ENCODE results near the gene SLC25A47. TPM values are rescaled to one million over a fixed set of nuclear protein-coding genes. Genes with fewer than 3 reads are reported as not detected.
A peak's percentile ranks its signal among the peaks of the same experiment; 100 is the strongest.
"Not testable (repeated sequence)": the region's sequence is repeated elsewhere in the genome, so short reads cannot be mapped to it uniquely, and the experiment has no call there.

SLC25A47 gene
- total and polyA plus RNA-seq, 2 donors = 0.09 TPM; not detected in 1

DNA sequence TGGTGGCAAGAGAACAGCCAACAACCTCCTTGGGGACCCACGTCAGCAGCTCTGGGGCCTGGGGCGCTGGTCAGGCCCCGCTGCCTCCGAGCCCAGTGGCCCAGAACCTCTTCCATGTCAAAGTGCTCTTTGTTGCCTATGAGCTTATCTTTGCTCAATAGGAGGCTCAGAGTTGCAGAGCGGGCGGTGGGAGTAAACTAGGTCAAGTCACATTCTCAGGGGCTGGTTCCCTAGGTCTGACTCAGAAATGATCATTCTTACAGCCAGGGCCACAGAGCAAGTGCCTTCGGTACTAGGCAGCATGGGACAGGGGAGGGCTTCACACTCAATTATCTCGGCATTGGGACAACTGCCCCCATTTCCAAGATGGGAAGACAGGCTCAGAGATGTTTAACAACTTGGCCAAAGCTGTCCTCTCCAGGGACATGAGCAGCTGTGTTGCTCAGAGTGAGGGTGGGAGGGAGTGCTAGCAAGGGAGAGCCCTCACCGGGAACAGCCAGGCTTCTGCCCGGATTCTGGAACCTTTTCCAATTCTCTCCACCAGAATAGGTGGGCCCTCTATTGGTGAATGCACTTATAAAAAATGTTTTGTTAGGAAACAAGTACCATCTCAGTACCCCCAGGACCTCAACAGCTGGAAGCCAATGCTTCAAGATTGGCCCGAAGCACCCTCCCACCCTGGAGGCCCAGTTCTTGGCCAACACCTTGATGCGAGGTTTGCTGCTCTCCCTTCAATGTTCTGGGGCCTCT, 28.8 kb upstream of the SLC25A47 start:
- H3K36me3 ChIP-seq (ENCODE audit: control insufficient read depth in 2 of 2, insufficient read depth in 2 of 2, low read length in 1 of 2) = peaks cover 15 to 20% of the 10 kb centered on the region in 2 donors

DNA sequence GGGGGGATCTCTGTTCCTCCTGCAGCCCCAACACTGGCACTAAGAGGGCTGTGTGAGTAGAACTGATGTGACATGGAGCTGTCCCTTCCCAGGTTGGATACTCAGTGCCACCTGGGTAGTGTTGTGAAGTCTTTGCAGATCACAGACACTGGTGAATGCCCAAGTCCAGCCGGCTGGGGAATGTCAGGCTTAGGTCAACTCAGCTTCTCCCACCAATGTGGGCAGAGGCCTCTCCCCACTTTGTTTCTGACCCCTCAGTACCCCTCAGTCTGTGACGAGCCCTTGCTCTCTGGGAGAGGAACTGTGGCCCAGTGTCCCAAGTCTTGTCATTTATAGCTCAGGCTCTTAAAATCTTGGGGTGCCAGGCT, 28.2 kb upstream of the SLC25A47 start:
- 99% methylated on average over 2 of the region's 2 CpGs for WGBS
- Histone ChIP-seq H3K27me3 (ENCODE audit: control insufficient read depth in 2 of 2, insufficient read depth in 1 of 2, low read length in 1 of 2) (no peaks in the 10 kb centered on the region), H3K4me1 (ENCODE audit: control insufficient read depth in 2 of 2, insufficient read depth in 2 of 2, low read length in 2 of 2) (peaks cover 0 to 8% of the 10 kb centered on the region in 2 donors), H3K36me3 (ENCODE audit: control insufficient read depth in 2 of 2, insufficient read depth in 2 of 2, low read length in 1 of 2) (peaks cover 15 to 20% of the 10 kb centered on the region in 2 donors), H3K4me3 (ENCODE audit: low read length in 2 of 2) (no peak overlapping the region), H3K27ac (ENCODE audit: low read depth in 1 of 2, low read length in 1 of 2) (no peak overlapping the region), H3K9me3 (ENCODE audit: control insufficient read depth in 2 of 2, insufficient read depth in 1 of 2, low read length in 1 of 2) (no peaks in the 10 kb centered on the region)
- no peak for DNase-seq (ENCODE audit: low read depth in 6 of 9, low spot score in 9 of 9)

More for the DNA sequence above, 28.8 kb upstream of the SLC25A47 start:
- no peak for DNase-seq (ENCODE audit: low read depth in 6 of 9, low spot score in 9 of 9)
- no peaks in the 10 kb centered on the region for H3K27me3 ChIP-seq (ENCODE audit: control insufficient read depth in 2 of 2, insufficient read depth in 1 of 2, low read length in 1 of 2)
- WGBS = 98% methylated on average over 12 of the region's 12 CpGs
- H3K27ac ChIP-seq (ENCODE audit: low read depth in 1 of 2, low read length in 1 of 2) = no peak overlapping the region
- peaks cover 0 to 8% of the 10 kb centered on the region in 2 donors for H3K4me1 ChIP-seq (ENCODE audit: control insufficient read depth in 2 of 2, insufficient read depth in 2 of 2, low read length in 2 of 2)
- no peaks in the 10 kb centered on the region for H3K9me3 ChIP-seq (ENCODE audit: control insufficient read depth in 2 of 2, insufficient read depth in 1 of 2, low read length in 1 of 2)
- H3K4me3 ChIP-seq (ENCODE audit: low read length in 2 of 2) = no peak overlapping the region

DNA sequence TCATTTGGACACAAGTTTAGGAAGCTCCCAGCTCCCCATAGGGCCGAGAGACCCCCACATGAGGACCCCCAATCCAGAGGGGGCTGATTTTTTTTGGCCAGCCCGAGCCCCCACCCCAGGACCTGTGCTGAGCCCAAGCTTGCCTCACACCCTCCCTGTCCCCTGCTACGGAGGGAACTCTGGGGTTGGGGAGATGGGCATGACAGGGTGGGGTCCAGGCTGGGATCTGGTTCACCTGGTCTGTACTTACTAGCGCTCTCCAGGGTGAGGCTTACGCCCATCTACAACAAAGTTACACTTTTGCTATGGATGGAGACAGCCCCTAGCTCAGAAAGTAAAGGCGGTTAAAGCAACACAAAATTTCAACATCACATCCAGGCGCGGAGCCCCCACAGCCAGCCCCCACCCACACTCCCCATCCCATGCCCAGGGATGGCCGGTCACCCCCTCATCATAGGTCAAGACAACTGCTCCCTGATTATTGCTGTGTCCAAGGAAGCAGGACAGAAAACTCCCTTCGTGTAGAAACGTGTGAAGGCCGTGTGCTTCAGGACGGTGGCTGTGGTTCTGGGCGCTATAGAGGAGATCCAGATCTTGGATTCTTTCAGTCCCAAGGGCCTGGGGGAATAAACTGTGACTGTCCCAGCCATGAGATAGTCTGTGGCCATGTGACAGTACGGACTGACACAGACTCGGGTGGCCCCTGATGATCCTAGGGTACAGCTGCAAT, 27.6 kb upstream of the SLC25A47 start:
- H3K27ac ChIP-seq (ENCODE audit: low read depth in 1 of 2, low read length in 1 of 2) = no peak overlapping the region
- WGBS = 97% methylated on average over 16 of the region's 16 CpGs
- no peak for DNase-seq (ENCODE audit: low read depth in 6 of 9, low spot score in 9 of 9)

DNA sequence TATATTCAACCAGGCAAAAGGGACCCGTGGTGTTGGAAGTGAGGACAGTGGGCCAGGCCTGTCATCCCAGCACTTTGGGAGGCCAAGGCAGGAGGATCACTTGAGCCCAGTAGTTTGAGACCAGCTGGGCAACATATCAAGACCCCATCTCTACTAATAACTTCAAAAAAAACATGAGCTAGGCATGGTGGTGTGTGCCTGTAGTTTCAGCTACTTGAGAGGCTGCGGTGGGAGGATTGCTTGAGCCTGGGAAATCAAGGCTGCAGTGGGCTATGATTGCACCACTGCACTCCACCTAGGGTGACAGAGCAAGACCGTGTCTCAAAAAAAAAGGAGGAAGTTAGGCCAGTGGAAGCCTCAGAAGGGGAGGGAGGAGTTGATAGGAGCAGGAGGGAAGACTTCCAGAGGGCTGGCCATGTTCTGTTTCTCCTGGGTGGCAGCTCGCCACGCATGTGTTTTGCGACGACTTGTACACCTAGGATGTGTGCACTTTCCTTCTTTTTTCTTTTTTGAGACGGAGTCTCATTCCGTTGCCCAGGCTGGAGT, 27.0 kb upstream of the SLC25A47 start:
- Histone ChIP-seq H3K9me3 (ENCODE audit: control insufficient read depth in 2 of 2, insufficient read depth in 1 of 2, low read length in 1 of 2) (no peaks in the 10 kb centered on the region), H3K27ac (ENCODE audit: low read depth in 1 of 2, low read length in 1 of 2) (no peak overlapping the region), H3K27me3 (ENCODE audit: control insufficient read depth in 2 of 2, insufficient read depth in 1 of 2, low read length in 1 of 2) (no peaks in the 10 kb centered on the region), H3K4me1 (ENCODE audit: control insufficient read depth in 2 of 2, insufficient read depth in 2 of 2, low read length in 2 of 2) (peaks cover 0 to 8% of the 10 kb centered on the region in 2 donors), H3K36me3 (ENCODE audit: control insufficient read depth in 2 of 2, insufficient read depth in 2 of 2, low read length in 1 of 2) (peaks cover 8 to 15% of the 10 kb centered on the region in 2 donors), H3K4me3 (ENCODE audit: low read length in 2 of 2) (no peak overlapping the region)
- 86% methylated on average over 9 of the region's 9 CpGs for WGBS
- no peak for DNase-seq (ENCODE audit: low read depth in 6 of 9, low spot score in 9 of 9)

More for the DNA sequence above, 27.6 kb upstream of the SLC25A47 start:
- Histone ChIP-seq H3K4me3 (ENCODE audit: low read length in 2 of 2) (no peak overlapping the region), H3K27me3 (ENCODE audit: control insufficient read depth in 2 of 2, insufficient read depth in 1 of 2, low read length in 1 of 2) (no peaks in the 10 kb centered on the region), H3K4me1 (ENCODE audit: control insufficient read depth in 2 of 2, insufficient read depth in 2 of 2, low read length in 2 of 2) (peaks cover 0 to 8% of the 10 kb centered on the region in 2 donors), H3K36me3 (ENCODE audit: control insufficient read depth in 2 of 2, insufficient read depth in 2 of 2, low read length in 1 of 2) (peaks cover 14 to 20% of the 10 kb centered on the region in 2 donors), H3K9me3 (ENCODE audit: control insufficient read depth in 2 of 2, insufficient read depth in 1 of 2, low read length in 1 of 2) (no peaks in the 10 kb centered on the region)

DNA sequence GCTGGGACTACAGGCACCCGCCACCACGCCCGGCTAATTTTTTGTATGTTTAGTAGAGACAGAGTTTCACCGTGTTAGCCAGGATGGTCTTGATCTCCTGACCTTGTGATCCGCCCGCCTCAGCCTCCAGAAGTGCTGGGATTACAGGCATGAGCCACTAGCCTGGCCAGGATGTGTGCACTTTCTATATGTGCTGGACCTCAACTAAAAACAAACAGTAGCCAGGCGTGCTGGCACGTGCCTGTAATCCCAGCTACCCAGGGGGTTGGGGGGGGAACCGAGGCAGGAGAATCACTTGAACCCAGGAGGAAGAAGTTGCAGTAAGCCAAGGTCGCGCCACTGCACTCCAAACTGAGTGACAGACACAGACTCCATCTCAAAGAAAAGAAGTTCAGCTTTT, 26.4 kb upstream of the SLC25A47 start:
- H3K36me3 ChIP-seq (ENCODE audit: control insufficient read depth in 2 of 2, insufficient read depth in 2 of 2, low read length in 1 of 2); H3K27me3 ChIP-seq (ENCODE audit: control insufficient read depth in 2 of 2, insufficient read depth in 1 of 2, low read length in 1 of 2); DNase-seq (ENCODE audit: low read depth in 6 of 9, low spot score in 9 of 9); H3K9me3 ChIP-seq (ENCODE audit: control insufficient read depth in 2 of 2, insufficient read depth in 1 of 2, low read length in 1 of 2); H3K4me3 ChIP-seq (ENCODE audit: low read length in 2 of 2); H3K4me1 ChIP-seq (ENCODE audit: control insufficient read depth in 2 of 2, insufficient read depth in 2 of 2, low read length in 2 of 2): not testable (repeated sequence)
- WGBS = 93% methylated on average over 11 of the region's 11 CpGs
- H3K27ac ChIP-seq (ENCODE audit: low read depth in 1 of 2, low read length in 1 of 2) = peak overlapping the region in 1 of 2 donors; percentile 18

DNA sequence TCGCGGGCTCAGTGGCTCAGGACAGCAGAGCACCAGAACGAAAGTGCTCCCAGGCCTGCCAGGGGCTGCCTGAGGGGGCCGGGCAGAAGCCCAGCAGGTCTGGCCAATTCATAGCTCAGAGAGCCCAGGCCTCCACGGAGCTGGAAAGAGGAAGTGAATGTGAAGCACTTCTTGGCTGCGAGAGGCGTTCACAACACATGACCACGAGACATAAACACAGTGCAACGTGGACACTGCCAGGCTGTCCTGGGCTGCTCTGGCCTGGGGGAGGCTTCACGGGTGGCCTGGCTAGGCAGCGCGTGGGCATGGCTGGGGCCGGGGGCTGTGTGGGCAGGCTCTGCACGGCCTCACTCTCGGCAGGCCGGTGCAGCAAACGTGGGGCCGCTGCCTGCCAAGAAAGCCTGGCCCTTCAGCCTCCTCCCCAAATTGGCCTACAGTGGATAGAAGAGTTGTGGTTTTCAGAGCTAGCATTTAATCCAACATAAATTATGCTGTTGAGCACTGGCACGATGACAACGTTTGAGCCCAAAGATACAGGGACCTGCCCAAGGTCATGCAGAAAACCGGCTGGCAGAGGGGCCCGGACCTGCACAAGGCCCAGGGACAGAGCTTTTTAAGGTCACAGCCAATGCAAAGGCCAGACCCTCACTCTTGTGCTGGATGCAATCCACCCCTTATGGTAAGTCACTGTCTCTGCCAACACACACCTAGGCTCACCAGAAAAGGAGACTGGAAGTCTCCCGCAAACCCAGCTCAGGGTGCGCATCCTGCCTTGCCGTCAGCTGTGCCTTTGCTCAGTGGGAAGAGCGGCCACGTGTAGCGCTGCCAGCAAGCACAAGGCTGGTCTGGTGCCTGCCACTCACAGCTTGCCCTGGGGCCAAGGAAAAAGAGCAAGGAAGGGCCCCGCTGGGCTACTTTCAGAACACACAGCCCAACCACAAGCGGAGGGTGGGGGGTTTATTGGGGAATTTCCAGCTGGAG, 25.5 kb upstream of the SLC25A47 start:
- H3K36me3 ChIP-seq (ENCODE audit: control insufficient read depth in 2 of 2, insufficient read depth in 2 of 2, low read length in 1 of 2) = peaks cover 3 to 4% of the 10 kb centered on the region in 2 donors
- peaks cover 0 to 8% of the 10 kb centered on the region in 2 donors for H3K4me1 ChIP-seq (ENCODE audit: control insufficient read depth in 2 of 2, insufficient read depth in 2 of 2, low read length in 2 of 2)
- no peaks in the 10 kb centered on the region for H3K9me3 ChIP-seq (ENCODE audit: control insufficient read depth in 2 of 2, insufficient read depth in 1 of 2, low read length in 1 of 2)
- WGBS = 64% methylated on average over 30 of the region's 30 CpGs
- H3K27ac ChIP-seq (ENCODE audit: low read depth in 1 of 2, low read length in 1 of 2) = peak overlapping the region in 1 of 2 donors; percentile 18
- H3K4me3 ChIP-seq (ENCODE audit: low read length in 2 of 2) = no peak overlapping the region
- DNase-seq (ENCODE audit: low read depth in 6 of 9, low spot score in 9 of 9) = no peak
- H3K27me3 ChIP-seq (ENCODE audit: control insufficient read depth in 2 of 2, insufficient read depth in 1 of 2, low read length in 1 of 2) = no peaks in the 10 kb centered on the region

DNA sequence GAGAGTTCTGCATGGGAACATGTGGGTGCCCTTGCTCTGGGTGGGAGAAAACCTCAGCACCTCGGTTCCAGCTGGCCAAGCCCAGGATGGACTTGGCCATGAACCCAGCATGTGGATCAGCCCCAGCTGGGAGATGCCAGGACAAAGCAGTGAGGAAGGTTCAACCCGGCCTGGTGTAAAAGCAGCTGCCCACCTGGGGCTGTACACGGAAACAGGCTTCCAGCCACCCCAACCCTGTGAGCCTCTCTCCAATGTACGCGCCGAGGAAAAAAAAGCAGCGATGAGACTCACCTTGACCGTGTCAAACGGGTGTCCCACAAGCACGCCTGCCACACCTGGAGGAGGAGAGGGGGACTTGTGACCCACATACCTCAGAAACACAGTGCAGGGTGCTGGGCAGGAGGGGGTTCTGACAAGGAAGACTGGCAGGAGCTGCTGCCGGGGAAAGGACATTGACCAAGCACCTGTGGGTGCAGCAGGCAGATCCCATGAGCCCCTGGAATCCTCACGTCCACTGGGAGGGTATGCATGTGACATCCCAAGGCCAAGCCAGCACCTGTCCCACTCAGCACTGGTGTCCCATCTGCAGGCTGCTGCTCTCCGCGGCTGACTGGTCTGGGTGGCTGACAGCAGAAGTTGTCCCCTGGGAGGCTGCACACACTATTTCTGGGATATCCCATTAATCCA, 24.4 kb upstream of the SLC25A47 start:
- no peaks in the 10 kb centered on the region for H3K36me3 ChIP-seq (ENCODE audit: control insufficient read depth in 2 of 2, insufficient read depth in 2 of 2, low read length in 1 of 2)
- no peaks in the 10 kb centered on the region for H3K27me3 ChIP-seq (ENCODE audit: control insufficient read depth in 2 of 2, insufficient read depth in 1 of 2, low read length in 1 of 2)
- 96% methylated on average over 14 of the region's 14 CpGs for WGBS
- DNase-seq (ENCODE audit: low read depth in 6 of 9, low spot score in 9 of 9) = no peak
- H3K4me3 ChIP-seq (ENCODE audit: low read length in 2 of 2) = no peak overlapping the region
- no peaks in the 10 kb centered on the region for H3K9me3 ChIP-seq (ENCODE audit: control insufficient read depth in 2 of 2, insufficient read depth in 1 of 2, low read length in 1 of 2)
- H3K27ac ChIP-seq (ENCODE audit: low read depth in 1 of 2, low read length in 1 of 2) = no peak overlapping the region
- H3K4me1 ChIP-seq (ENCODE audit: control insufficient read depth in 2 of 2, insufficient read depth in 2 of 2, low read length in 2 of 2) = peaks cover 0 to 14% of the 10 kb centered on the region in 2 donors

DNA sequence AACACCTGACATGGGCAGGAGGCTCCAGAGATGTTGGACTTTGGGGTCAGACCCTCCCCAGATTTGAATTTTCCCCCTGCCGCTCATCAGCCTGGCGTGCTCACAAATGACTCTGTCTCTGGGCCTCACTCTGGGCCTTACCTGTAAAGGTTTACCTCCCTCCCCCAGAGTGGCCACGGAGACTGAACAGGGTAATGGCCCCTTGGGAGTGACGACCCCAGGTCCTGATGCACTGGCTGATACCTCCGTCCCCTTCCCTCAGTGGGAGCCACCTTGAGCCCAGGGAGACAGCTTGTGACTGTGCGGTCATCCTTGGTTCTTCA, 23.9 kb upstream of the SLC25A47 start:
- no peak for DNase-seq (ENCODE audit: low read depth in 6 of 9, low spot score in 9 of 9)

More for the DNA sequence above, 23.9 kb upstream of the SLC25A47 start:
- no peaks in the 10 kb centered on the region for H3K36me3 ChIP-seq (ENCODE audit: control insufficient read depth in 2 of 2, insufficient read depth in 2 of 2, low read length in 1 of 2)
- no peak overlapping the region for H3K4me3 ChIP-seq (ENCODE audit: low read length in 2 of 2)
- WGBS = 98% methylated on average over 6 of the region's 6 CpGs
- H3K4me1 ChIP-seq (ENCODE audit: control insufficient read depth in 2 of 2, insufficient read depth in 2 of 2, low read length in 2 of 2) = peaks cover 0 to 14% of the 10 kb centered on the region in 2 donors
- H3K27me3 ChIP-seq (ENCODE audit: control insufficient read depth in 2 of 2, insufficient read depth in 1 of 2, low read length in 1 of 2) = no peaks in the 10 kb centered on the region
- no peaks in the 10 kb centered on the region for H3K9me3 ChIP-seq (ENCODE audit: control insufficient read depth in 2 of 2, insufficient read depth in 1 of 2, low read length in 1 of 2)
- H3K27ac ChIP-seq (ENCODE audit: low read depth in 1 of 2, low read length in 1 of 2) = no peak overlapping the region
